ENCODE results near the gene DRAP1.
A peak's percentile ranks its signal among the peaks of the same experiment; 100 is the strongest.

DRAP1 gene

DNA sequence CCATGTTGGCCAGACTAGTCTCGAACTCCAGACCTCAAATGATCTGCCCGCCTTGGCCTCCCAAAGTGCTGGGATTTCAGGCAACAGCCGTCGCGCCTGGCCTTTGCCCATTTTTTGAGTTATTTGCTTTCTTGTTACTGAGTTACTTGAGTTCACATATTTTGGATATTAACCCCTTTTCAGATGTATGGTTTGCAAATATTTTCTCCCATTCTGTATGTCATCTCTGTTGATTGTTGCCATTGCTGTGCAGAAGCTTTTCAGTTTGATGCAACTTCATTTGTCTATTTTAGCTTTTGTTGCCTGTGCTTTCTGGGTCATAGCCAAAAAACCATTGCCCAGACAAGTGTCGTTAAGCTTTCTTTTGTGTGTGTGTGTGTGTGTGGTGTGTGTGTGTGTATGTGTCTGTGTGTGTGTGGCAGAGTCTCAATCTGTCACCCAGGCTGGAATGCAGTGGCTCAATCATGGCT lies 32.9 kb downstream of the DRAP1 start:
- no peak for DNase-seq
- in situ Hi-C loops (cut with MboI; ENCODE audit: low pct_unique_long_range_greater_than_20kb, low sequenced_read_pairs) = no loop called here

DNA sequence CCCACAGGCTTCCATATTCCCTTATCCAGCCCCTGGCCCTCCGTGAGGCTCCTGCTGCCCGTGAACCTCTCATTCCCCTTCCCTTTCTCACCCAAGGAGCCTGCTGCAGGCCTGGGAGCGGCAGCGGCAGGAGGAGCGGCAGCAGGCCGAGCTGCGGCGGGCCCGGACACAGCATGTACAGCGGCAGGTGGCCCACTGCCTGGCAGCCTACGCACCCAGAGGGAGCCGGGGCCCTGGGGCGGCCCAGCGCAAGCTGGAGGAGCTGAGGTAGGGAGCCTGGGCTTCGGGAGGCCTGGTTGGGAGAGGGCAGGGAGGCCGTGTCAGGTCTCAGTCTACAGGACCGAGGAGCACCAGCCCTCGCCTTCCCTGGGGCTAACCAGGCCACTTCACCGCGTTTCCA lies 34.2 kb downstream of the DRAP1 start:
- in situ Hi-C loops (cut with MboI; ENCODE audit: low pct_unique_long_range_greater_than_20kb, low sequenced_read_pairs) = no loop called here
- no peak for DNase-seq

DNA sequence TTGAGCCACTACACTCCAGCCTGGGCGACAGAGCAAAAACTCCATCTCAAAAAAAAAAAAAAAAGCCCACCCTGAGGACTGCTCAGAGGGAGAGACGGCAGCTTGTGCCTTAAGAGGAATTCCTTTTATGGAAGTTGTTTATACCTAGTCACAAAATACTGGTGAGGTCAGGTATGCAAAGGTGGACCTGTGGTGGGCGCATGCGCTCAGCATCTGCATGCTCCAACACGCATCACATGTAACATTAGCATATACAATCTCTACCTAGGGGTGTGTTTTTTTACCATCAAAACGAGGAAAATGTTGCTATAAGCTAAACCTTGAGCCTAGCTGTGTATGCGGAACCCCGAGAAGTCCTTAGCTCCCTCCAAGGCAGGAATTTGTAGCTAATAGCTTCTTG lies 35.5 kb downstream of the DRAP1 start:
- in situ Hi-C loops (cut with MboI; ENCODE audit: low pct_unique_long_range_greater_than_20kb, low sequenced_read_pairs) = no loop called here
- DNase-seq = no peak

DNA sequence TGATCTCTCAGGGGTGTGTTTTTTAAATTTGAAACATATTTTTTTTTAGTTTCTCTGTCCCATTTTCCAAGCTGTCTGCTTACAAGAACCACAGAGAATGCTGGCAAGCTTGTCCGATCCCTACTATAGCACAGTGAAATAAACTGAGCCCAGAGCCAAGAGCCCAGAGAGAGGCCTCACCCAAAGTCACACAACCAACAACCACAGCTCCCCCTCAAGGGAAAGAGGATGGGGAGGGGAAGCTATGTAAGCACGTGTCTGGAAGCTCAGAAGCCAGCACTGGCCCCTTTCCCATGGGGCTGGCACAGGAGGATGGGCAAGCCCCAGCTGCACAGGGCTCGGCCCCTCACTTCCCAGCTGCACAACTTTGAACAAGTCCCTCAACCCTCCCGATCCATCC lies 39.1 kb downstream of the DRAP1 start:
- DNase-seq = no peak
- in situ Hi-C loops (cut with MboI; ENCODE audit: low pct_unique_long_range_greater_than_20kb, low sequenced_read_pairs) = no loop called here

DNA sequence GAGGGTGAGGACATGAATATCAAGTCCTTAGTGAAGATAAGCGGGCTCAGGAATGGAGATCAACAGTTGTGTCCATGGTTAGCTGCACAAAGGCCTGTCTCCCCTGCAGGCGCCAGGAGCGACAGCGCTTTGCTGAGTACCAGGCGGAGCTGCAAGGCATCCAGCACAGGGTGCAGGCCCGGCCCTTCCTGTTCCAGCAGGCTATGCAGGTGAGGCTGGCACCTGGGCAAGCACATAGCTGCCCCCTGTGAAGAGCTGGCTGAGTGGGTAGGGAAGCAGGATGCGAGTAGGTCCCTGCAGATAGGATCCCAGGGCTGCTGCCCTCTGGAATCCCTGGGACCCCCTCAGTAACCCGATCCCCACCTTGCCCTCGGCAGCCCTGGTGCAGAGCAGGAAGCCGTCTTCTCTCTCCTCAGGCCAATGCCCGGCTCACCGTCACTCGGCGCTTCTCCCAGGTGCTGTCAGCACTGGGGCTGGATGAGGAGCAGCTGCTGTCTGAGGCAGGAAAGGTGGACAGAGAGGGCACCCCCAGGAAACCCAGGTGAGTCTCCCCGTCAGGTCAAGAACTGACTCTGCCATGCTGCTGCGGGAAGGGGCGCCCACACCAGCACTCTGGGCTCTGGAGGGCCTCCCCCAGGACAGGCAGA lies 39.7 kb downstream of the DRAP1 start:
- in situ Hi-C loops (cut with MboI; ENCODE audit: low pct_unique_long_range_greater_than_20kb, low sequenced_read_pairs) = no loop called here
- DNase-seq = no peak

DNA sequence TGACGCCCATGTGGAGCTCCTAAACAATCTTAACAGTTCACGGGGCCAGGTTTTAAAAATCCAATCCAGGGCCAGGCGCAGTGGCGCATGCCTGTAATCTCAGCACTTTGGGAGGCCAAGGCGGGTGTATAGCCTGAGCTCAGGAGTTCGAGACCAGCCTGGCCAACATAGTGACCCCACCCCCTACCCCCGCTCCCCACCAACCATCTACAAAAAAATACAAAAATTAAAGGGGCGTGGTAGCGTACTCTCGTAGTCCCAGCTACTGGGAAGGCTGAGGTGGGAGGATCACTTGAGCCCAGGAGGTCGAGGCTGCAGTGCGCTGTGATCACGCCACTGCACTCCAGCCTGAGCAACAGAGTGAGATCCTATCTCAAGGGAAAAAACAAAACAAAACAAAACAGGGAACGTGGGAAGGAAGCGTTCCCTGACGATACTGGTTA lies 41.6 kb downstream of the DRAP1 start:
- in situ Hi-C loops (cut with MboI; ENCODE audit: low pct_unique_long_range_greater_than_20kb, low sequenced_read_pairs) = no loop called here
- DNase-seq = no peak

DNA sequence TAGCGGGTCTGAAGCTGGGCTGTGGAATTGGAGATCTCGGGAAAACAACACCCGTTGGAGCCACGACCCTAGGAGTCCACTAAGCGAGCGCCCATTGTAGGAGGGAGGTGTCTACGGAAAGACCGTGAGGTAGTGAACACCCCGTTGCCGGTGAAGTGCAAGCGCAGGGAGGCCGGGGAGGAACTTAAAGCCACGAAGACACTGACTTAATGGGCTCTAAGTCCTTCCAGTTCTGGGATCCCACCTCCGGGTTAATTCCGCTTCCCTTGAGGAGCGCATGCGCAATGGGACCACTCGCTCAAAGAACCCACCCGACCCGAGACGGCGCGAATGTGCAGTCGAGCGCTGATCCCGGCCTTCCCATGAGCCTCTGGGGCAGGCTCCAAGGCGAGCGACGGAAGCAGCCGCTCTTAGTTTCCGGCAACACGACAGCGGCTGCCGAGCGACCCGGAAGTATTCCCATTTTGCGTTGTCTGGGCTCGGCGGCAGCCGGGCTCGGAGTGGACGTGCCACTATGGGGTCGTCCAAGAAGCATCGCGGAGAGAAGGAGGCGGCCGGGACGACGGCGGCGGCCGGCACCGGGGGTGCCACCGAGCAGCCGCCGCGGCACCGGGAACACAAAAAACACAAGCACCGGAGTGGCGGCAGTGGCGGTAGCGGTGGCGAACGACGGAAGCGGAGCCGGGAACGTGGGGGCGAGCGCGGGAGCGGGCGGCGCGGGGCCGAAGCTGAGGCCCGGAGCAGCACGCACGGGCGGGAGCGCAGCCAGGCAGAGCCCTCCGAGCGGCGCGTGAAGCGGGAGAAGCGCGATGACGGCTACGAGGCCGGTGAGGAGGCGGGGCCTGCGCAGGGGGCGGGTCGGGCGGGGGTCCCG lies 42.3 kb downstream of the DRAP1 start, which contains the start of gene SART1:
Gene SART1 (plus strand): TSS at position 468 of the 874 bp plus-strand sequence. CDS start 47 bp downstream, at position 515.
- DNase-seq = peak; percentile 97
- in situ Hi-C loops (cut with MboI; ENCODE audit: low pct_unique_long_range_greater_than_20kb, low sequenced_read_pairs) = no loop called here

DNA sequence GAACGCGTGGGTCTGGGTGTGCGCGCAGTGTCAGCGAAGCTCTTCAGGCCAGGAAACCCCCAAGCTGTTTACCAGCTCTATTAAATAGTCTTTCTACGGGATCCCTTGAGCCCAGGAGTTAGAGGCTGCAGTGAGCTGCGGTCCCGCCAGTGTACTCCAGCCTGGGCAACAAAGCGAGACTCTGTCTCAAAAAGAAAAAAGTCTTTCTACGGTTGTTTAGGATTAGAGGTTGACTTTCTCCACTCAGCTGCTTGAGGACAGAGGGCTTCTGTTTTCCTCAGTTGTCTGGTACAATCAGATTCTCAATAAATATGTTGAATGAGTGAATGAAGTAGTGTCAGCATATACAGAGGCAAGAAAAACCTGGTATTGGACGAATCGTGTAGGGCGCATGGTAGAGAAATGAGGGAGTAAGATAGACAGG lies 42.9 kb downstream of the DRAP1 start:
- DNase-seq = no peak
- in situ Hi-C loops (cut with MboI; ENCODE audit: low pct_unique_long_range_greater_than_20kb, low sequenced_read_pairs) = no loop called here

DNA sequence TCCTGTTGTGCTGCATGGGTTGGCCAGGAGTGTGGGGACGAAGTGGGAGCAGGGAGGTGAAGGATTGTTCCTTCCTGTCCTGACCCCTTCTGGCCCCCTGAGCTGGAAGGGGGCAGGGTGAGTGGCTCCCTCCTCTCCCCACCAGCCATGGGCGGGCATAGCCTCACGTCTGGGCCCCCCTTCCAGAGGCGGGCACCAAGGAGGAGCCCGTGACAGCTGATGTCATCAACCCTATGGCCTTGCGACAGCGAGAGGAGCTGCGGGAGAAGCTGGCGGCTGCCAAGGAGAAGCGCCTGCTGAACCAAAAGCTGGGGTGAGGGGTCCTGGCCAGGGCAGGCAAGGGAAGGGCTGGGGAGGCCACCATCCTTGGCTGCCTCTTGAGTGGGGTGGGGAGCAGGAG lies 45.7 kb downstream of the DRAP1 start:
- in situ Hi-C loops (cut with MboI; ENCODE audit: low pct_unique_long_range_greater_than_20kb, low sequenced_read_pairs) = no loop called here
- DNase-seq = no peak

DNA sequence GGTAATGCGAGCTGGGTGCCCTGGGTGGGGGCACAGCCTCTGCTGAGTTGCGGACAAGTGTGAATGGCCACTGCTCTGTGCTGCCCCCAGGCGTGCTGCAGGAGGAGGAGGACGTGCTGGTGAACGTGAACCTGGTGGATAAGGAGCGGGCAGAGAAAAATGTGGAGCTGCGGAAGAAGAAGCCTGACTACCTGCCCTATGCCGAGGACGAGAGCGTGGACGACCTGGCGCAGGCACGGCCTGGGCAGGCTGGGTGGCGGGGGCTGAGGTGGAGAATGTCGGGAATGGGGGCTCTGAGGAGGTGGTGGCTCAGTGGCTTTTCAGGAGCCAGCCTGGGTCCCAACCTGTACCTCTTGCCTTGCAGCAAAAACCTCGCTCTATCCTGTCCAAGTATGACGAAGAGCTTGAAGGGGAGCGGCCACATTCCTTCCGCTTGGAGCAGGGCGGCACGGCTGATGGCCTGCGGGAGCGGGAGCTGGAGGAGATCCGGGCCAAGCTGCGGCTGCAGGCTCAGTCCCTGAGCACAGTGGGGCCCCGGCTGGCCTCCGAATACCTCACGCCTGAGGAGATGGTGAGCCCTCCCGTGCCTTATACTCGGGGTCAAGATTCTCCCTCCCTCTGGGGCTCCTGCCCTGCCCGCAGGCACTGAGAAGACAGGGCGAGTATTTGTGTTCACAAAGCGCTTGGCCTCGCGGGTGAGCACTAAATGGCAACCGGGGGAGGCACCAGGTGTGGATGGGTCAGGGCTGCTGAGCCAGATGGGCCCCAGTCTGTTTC lies 46.9 kb downstream of the DRAP1 start:
- in situ Hi-C loops (cut with MboI; ENCODE audit: low pct_unique_long_range_greater_than_20kb, low sequenced_read_pairs) = no loop called here
- no peak for DNase-seq

DNA sequence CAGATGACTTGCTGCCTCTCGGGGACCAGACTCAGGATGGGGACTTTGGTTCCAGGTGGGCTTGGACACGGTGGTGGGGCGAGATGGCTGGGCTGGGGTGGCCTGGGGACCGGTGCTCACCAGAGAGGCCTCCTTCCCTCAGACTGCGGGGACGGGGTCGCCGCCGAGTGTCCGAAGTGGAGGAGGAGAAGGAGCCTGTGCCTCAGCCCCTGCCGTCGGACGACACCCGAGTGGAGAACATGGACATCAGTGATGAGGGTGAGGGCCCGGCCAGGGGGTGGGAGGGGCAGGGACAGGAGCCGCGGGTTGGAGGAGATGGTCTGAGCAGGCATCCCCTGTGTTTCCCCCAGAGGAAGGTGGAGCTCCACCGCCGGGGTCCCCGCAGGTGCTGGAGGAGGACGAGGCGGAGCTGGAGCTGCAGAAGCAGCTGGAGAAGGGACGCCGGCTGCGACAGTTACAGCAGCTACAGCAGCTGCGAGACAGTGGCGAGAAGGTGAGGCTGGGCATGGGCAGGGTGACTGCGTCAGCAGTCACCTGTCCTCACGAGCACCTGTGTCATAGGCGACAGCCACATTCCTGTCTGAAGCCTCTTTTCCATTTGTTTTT lies 48.2 kb downstream of the DRAP1 start:
- in situ Hi-C loops (cut with MboI; ENCODE audit: low pct_unique_long_range_greater_than_20kb, low sequenced_read_pairs) = no loop called here
- no peak for DNase-seq

DNA sequence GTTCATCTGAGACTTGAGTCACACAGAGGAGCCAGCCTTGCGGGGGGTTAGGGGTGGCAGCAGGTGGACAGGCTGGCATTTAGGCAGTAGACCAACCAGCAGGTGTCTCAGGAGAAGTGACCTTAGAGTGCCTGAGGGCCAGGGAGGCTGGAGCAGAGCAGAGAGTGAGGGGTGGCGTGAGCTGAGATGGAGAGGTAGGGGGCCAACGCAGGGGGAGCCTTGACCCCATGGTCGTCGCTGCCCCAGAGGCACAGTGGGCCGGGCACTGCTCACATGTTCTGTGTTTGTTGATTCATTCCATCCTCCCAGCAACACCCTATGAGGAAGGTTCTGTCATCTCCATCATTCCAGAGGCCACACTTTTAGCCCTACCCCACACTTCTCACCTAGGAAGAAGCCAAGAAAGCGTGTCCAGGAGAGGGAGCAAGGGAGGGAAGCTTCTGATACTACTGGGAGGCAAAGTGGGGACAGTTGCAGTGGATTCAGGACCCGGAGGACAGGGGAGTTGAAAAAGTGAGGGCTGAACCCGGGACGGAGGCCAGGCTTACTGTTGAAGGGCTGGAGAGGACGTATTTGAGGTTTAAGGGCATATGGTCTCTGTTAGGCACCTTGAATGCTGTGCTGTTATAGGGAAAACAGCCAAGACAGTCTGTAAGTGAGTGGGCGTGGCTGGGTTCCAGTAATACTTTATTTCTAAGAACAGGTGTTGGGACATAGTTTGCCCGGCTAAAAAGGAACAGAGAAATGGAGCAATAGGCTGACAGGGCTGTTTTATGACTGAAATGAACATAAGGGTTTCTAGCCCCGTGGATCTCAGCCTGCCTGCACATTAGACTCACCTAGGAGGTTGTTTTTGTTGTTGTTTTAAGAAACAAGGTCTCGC lies 49.6 kb downstream of the DRAP1 start:
- no peak for DNase-seq
- in situ Hi-C loops (cut with MboI; ENCODE audit: low pct_unique_long_range_greater_than_20kb, low sequenced_read_pairs) = no loop called here

All from KBM-7 (cell line).